Measurements from ENCODE around the gene ANKS1B.

GRCh38 chr12:98894412-98895085, 1090.2 kb downstream of the ANKS1B start:
- no peak for TF ChIP-seq CTCF (conservative IDR thresholded peaks at IDR 0.05; ENCODE audit: low read depth, low read length)
- TF ChIP-seq POLR2A (IDR thresholded peaks at IDR 0.05; ENCODE audit: low read depth, low read length) = no peak
- TF ChIP-seq RAD21 (IDR thresholded peaks at IDR 0.05; ENCODE audit: low read length) = no peak
- no peak for TF ChIP-seq SMC3 (IDR thresholded peaks at IDR 0.05; ENCODE audit: low read depth, low read length)

Data from IMR-90 (cell line).